WTC11 (cell line): ENCODE measurements around the gene CACNA1C. TPM values are rescaled to one million over a fixed set of nuclear protein-coding genes. Genes with fewer than 3 reads are reported as not detected.

Source experiments
- ATAC-seq: fragments of 200-7000 bp; cut with Tn5 transposase; 2 replicates; pipeline ENCODE4 v1.10.0; 2021; ENCODE audit warnings: mild to moderate bottlenecking, moderate library complexity
- CTCF ChIA-PET: fragments of 300-600 bp; sonication (Branson Sonifier 250); formaldehyde crosslinking; loops from one replicate; lab custom pipeline; 2021; ENCODE audit warnings: antibody characterized with exemption; lab: Charles Lee
- POLR2A ChIA-PET: fragments of 350-600 bp; sonication (Branson Sonifier 250); formaldehyde crosslinking; loops from one replicate; lab custom pipeline; 2021; ENCODE audit warnings: antibody characterized with exemption; lab: Charles Lee
- DNase-seq: peaks from one replicate; pipeline ENCODE4 v3.0.0; 2021; ENCODE audit warnings: low spot score
- H3K27ac Mint-ChIP-seq: 2 replicates; pipeline ENCODE4 v1.8.0; 2021; ENCODE audit warnings: mixed read lengths
- H3K27me3 Mint-ChIP-seq: 2 replicates; pipeline ENCODE4 v1.8.0; 2021; ENCODE audit warnings: low read depth, mild to moderate bottlenecking, moderate library complexity, mixed read lengths
- H3K36me3 Mint-ChIP-seq: 2 replicates; pipeline ENCODE4 v1.8.0; 2021; ENCODE audit warnings: mixed read lengths
- H3K4me1 Mint-ChIP-seq: 2 replicates; pipeline ENCODE4 v1.8.0; 2022; ENCODE audit warnings: mixed read lengths
- H3K4me3 Mint-ChIP-seq: 2 replicates; pipeline ENCODE4 v1.8.0; 2021; ENCODE audit warnings: mild to moderate bottlenecking, moderate library complexity, mixed read lengths
- H3K9me3 Mint-ChIP-seq: 2 replicates; pipeline ENCODE4 v1.8.0; 2021; ENCODE audit warnings: mixed read lengths
- ARID4B ChIP-seq: sonication (generic); formaldehyde crosslinking; IDR thresholded peaks from 2 replicates; pipeline ENCODE4 v1.8.0; 2023; ENCODE audit warnings: missing genetic modification reagents, mild to moderate bottlenecking, borderline replicate concordance
- ATF2 ChIP-seq: sonication (generic); formaldehyde crosslinking; IDR thresholded peaks from 2 replicates; pipeline ENCODE4 v1.8.1; 2022; ENCODE audit warnings: low read depth, missing genetic modification reagents, borderline replicate concordance
- FOXK1 ChIP-seq: sonication (generic); formaldehyde crosslinking; IDR thresholded peaks from 2 replicates; pipeline ENCODE4 v1.8.0; 2022; ENCODE audit warnings: mild to moderate bottlenecking, moderate library complexity, missing genetic modification reagents
- GTF2I ChIP-seq: fragments of 250-450 bp; sonication (Bioruptor Pico); conservative IDR thresholded peaks from 2 replicates; pipeline ENCODE4 v1.4.0; 2021; ENCODE audit warnings: mild to moderate bottlenecking
- HMGA2 ChIP-seq: fragments of 250-450 bp; sonication (Bioruptor Pico); IDR thresholded peaks from 2 replicates; pipeline ENCODE4 v1.4.0; 2021; ENCODE audit warnings: mild to moderate bottlenecking, moderate library complexity
- IRF2 ChIP-seq: sonication (generic); formaldehyde crosslinking; IDR thresholded peaks from 2 replicates; pipeline ENCODE4 v1.8.0; 2022; ENCODE audit warnings: low read depth, missing genetic modification reagents, borderline replicate concordance
- MAX ChIP-seq: sonication (generic); formaldehyde crosslinking; IDR thresholded peaks from 2 replicates; pipeline ENCODE4 v1.8.0; 2022; ENCODE audit warnings: mild to moderate bottlenecking, missing genetic modification reagents
- MLX ChIP-seq: sonication (generic); formaldehyde crosslinking; IDR thresholded peaks from 2 replicates; pipeline ENCODE4 v1.8.1; 2023; ENCODE audit warnings: mild to moderate bottlenecking, missing genetic modification reagents, moderate library complexity
- NFE2L1 ChIP-seq: sonication (generic); formaldehyde crosslinking; IDR thresholded peaks from 2 replicates; pipeline ENCODE4 v1.8.1; 2023; ENCODE audit warnings: missing genetic modification reagents
- NFYB ChIP-seq: sonication (generic); formaldehyde crosslinking; conservative IDR thresholded peaks from 2 replicates; pipeline ENCODE4 v1.8.0; 2022; ENCODE audit warnings: low read depth, missing genetic modification reagents
- RORB ChIP-seq: fragments of 250-450 bp; sonication (Bioruptor Pico); IDR thresholded peaks from 2 replicates; pipeline ENCODE4 v1.9.0; 2021; ENCODE audit warnings: mild to moderate bottlenecking
- SP1 ChIP-seq: sonication (generic); formaldehyde crosslinking; conservative IDR thresholded peaks from 2 replicates; pipeline ENCODE4 v1.8.1; 2022; ENCODE audit warnings: missing genetic modification reagents
- USF1 ChIP-seq: sonication (generic); formaldehyde crosslinking; IDR thresholded peaks from 2 replicates; pipeline ENCODE4 v1.8.0; 2022; ENCODE audit warnings: mild to moderate bottlenecking, missing genetic modification reagents
- USF2 ChIP-seq: sonication (generic); formaldehyde crosslinking; IDR thresholded peaks from 2 replicates; pipeline ENCODE4 v1.8.1; 2023; ENCODE audit warnings: mild to moderate bottlenecking, missing genetic modification reagents, moderate library complexity
- ZBTB43 ChIP-seq: sonication (generic); formaldehyde crosslinking; IDR thresholded peaks from 2 replicates; pipeline ENCODE4 v1.8.1; 2023; ENCODE audit warnings: mild to moderate bottlenecking, missing genetic modification reagents
- ZNF121 ChIP-seq: sonication (generic); formaldehyde crosslinking; IDR thresholded peaks from 2 replicates; pipeline ENCODE4 v1.8.0; 2023; ENCODE audit warnings: missing genetic modification reagents
- ZNF232 ChIP-seq: sonication (generic); formaldehyde crosslinking; IDR thresholded peaks from 2 replicates; pipeline ENCODE4 v1.8.0; 2022; ENCODE audit warnings: mild to moderate bottlenecking, missing genetic modification reagents
- ZNF317 ChIP-seq: sonication (generic); formaldehyde crosslinking; IDR thresholded peaks from 2 replicates; pipeline ENCODE4 v1.8.1; 2023; ENCODE audit warnings: low read depth, mild to moderate bottlenecking, moderate library complexity, missing genetic modification reagents, borderline replicate concordance
- ZNF396 ChIP-seq: fragments of 250-450 bp; sonication (Bioruptor Pico); IDR thresholded peaks from 2 replicates; pipeline ENCODE4 v1.8.0; 2021; ENCODE audit warnings: mild to moderate bottlenecking, moderate library complexity, borderline replicate concordance
- ZNF416 ChIP-seq: fragments of 250-450 bp; sonication (Bioruptor Pico); IDR thresholded peaks from 2 replicates; pipeline ENCODE4 v1.9.0; 2021; ENCODE audit warnings: mild to moderate bottlenecking, inconsistent platforms
- ZNF425 ChIP-seq: fragments of 250-450 bp; sonication (Bioruptor Pico); conservative IDR thresholded peaks from 2 replicates; pipeline ENCODE4 v1.9.0; 2021; ENCODE audit warnings: mild to moderate bottlenecking
- ZNF671 ChIP-seq: fragments of 250-450 bp; sonication (Bioruptor Pico); IDR thresholded peaks from 2 replicates; pipeline ENCODE4 v1.8.0; 2021; ENCODE audit warnings: mild to moderate bottlenecking
- total RNA-seq: library from RNA; stranded (reverse); gene quantifications from 3 replicates; pipeline ENCODE4 v1.2.3, GENCODE V29; 2021

The CACNA1C gene
- total RNA-seq, 1 experiment from 2014 or later, result 1.7 TPM

- TF ChIP-seq USF1 (CRISPR knock-in tag), result no peak
- TF ChIP-seq NFE2L1 (CRISPR knock-in tag), result no peak
- no peak for TF ChIP-seq RORB (CRISPR knock-in tag)
- TF ChIP-seq MAX (CRISPR knock-in tag), result no peak
- no peak for TF ChIP-seq NFYB (CRISPR knock-in tag)
- TF ChIP-seq HMGA2 (CRISPR knock-in tag), result no peak
- no peak for TF ChIP-seq ARID4B (CRISPR knock-in tag)
- no peak for TF ChIP-seq ZBTB43 (CRISPR knock-in tag)
These were observed 398.7 kb downstream of the CACNA1C start (continued) for GRCh38 chr12:2451497-2451896.

GRCh38 chr12:2453076-2453760, 400.4 kb downstream of the CACNA1C start:
- no peaks in the 10 kb centered on the region for H3K9me3 Mint-ChIP-seq
- ChIA-PET CTCF (no interaction called here), POLR2A (no interaction called here)
- ATAC-seq (no peak), DNase-seq (no peak)
- no peaks in the 10 kb centered on the region for H3K36me3 Mint-ChIP-seq
- no peak overlapping the region for H3K27ac Mint-ChIP-seq
- no peaks in the 10 kb centered on the region for H3K27me3 Mint-ChIP-seq
- H3K4me1 Mint-ChIP-seq, result peaks cover 8% of the 10 kb centered on the region
- H3K4me3 Mint-ChIP-seq, result no peak overlapping the region
- TF ChIP-seq ZNF317 (CRISPR knock-in tag) (no peak), SP1 (CRISPR knock-in tag) (no peak), ZBTB43 (CRISPR knock-in tag) (no peak), ZNF396 (CRISPR knock-in tag) (no peak), FOXK1 (CRISPR knock-in tag) (no peak), ZNF671 (CRISPR knock-in tag) (no peak), ZNF416 (CRISPR knock-in tag) (no peak), ZNF121 (no peak), ZNF232 (no peak), GTF2I (no peak), NFYB (CRISPR knock-in tag) (no peak), USF2 (no peak), NFE2L1 (CRISPR knock-in tag) (no peak), ATF2 (CRISPR knock-in tag) (no peak), MLX (CRISPR knock-in tag) (no peak), IRF2 (CRISPR knock-in tag) (no peak), ZNF425 (CRISPR knock-in tag) (no peak)
